ENCODE results near the gene MACROD2. TPM values are rescaled to one million over a fixed set of nuclear protein-coding genes. Genes with fewer than 3 reads are reported as not detected.

Gene MACROD2
- total and polyA plus RNA-seq, 8 donors: 0.78 to 31.3 (median 10.9) TPM; not detected in 1

GRCh38 chr20:15171016-15171415 is 1175.7 kb downstream of the MACROD2 start:
- H3K36me3 ChIP-seq: no peaks in the 10 kb centered on the region
- TF ChIP-seq POLR2AphosphoS5 (IDR thresholded peaks at IDR 0.05) (no peak), POLR2A (IDR thresholded peaks at IDR 0.05) (no peak), EP300 (IDR thresholded peaks at IDR 0.05) (no peak), CTCF (IDR thresholded peaks at IDR 0.05) (no peak)
- 80 to 94% (median 87%) methylated on average over 3 of the region's 3 CpGs for WGBS, 5 donors
- no peaks in the 10 kb centered on the region for H3K4me1 ChIP-seq
- no peak for DNase-seq
- intact Hi-C loops (cut with DNase I; ENCODE audit: low total_unique reads): no loop called here
- H3K4me3 ChIP-seq: no peak overlapping the region
- peaks cover 0 to 5% (median 2%) of the 10 kb centered on the region in 4 donors for H3K9me3 ChIP-seq
- no peak overlapping the region for H3K27ac ChIP-seq
- H3K27me3 ChIP-seq: no peaks in the 10 kb centered on the region

GRCh38 chr20:15176929-15177328 is 1181.6 kb downstream of the MACROD2 start:
- no peak for DNase-seq
- no peak overlapping the region for H3K4me3 ChIP-seq
- TF ChIP-seq POLR2A (IDR thresholded peaks at IDR 0.05) (no peak), POLR2AphosphoS5 (IDR thresholded peaks at IDR 0.05) (no peak), EP300 (IDR thresholded peaks at IDR 0.05) (no peak), CTCF (IDR thresholded peaks at IDR 0.05) (no peak)
- intact Hi-C loops (cut with DNase I; ENCODE audit: low total_unique reads): no loop called here
- no peaks in the 10 kb centered on the region for H3K27me3 ChIP-seq
- no peak overlapping the region for H3K27ac ChIP-seq
- WGBS, 5 donors: 89 to 97% (median 94%) methylated on average over 4 of the region's 4 CpGs
- peaks cover 0 to 14% (median 9%) of the 10 kb centered on the region in 4 donors for H3K9me3 ChIP-seq
- no peaks in the 10 kb centered on the region for H3K4me1 ChIP-seq
- H3K36me3 ChIP-seq: no peaks in the 10 kb centered on the region

GRCh38 chr20:15178581-15178980 is 1183.3 kb downstream of the MACROD2 start:
- Histone ChIP-seq H3K27ac (no peak overlapping the region), H3K4me3 (no peak overlapping the region), H3K27me3 (no peaks in the 10 kb centered on the region), H3K4me1 (no peaks in the 10 kb centered on the region), H3K36me3 (no peaks in the 10 kb centered on the region), H3K9me3 (peaks cover 0 to 14% (median 9%) of the 10 kb centered on the region in 4 donors)
- TF ChIP-seq POLR2AphosphoS5 (IDR thresholded peaks at IDR 0.05) (no peak), POLR2A (IDR thresholded peaks at IDR 0.05) (no peak), CTCF (IDR thresholded peaks at IDR 0.05) (no peak), EP300 (IDR thresholded peaks at IDR 0.05) (no peak)
- intact Hi-C loops (cut with DNase I; ENCODE audit: low total_unique reads): no loop called here
- no peak for DNase-seq

GRCh38 chr20:15179381-15179780 is 1184.1 kb downstream of the MACROD2 start:
- intact Hi-C loops (cut with DNase I; ENCODE audit: low total_unique reads): no loop called here
- WGBS, 5 donors: 68 to 82% (median 75%) methylated on average over 2 of the region's 2 CpGs
- Histone ChIP-seq H3K4me1 (no peaks in the 10 kb centered on the region), H3K27me3 (no peaks in the 10 kb centered on the region), H3K36me3 (no peaks in the 10 kb centered on the region), H3K4me3 (no peak overlapping the region), H3K9me3 (peaks cover 0 to 14% (median 9%) of the 10 kb centered on the region in 4 donors), H3K27ac (no peak overlapping the region)
- TF ChIP-seq POLR2A (IDR thresholded peaks at IDR 0.05) (no peak), CTCF (IDR thresholded peaks at IDR 0.05) (no peak), EP300 (IDR thresholded peaks at IDR 0.05) (no peak), POLR2AphosphoS5 (IDR thresholded peaks at IDR 0.05) (no peak)
- DNase-seq: no peak
